CD4-positive, alpha-beta T cell treated with Interleukin-1 beta for 1 hour (primary cell): ENCODE results near the gene SOX13.

ENCODE experiments used
- DNase-seq, 2 donors: peaks; one replicate each; pipeline ENCODE4 v3.0.0-alpha.2; 2020 to 2022

SOX13 gene

DNA sequence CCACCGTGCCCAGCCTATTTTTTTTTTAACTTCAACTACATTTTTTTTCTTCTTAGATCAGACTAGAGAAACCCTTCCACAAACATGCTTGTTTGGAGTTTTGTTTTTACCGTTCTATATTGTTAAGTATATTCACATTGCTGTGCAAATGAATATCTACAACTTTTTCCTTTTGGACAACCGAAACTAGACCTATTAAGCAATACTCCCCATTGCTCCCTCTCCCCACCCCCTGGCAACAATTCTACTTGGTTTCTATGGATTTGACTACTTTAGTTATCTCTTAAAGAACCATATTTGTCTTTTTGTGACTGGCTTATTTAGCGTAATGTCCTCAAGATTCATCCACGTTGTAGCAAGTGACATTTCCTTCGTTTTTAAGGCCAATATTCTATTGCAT is 59.8 kb downstream of the SOX13 start:
- no peak for DNase-seq

DNA sequence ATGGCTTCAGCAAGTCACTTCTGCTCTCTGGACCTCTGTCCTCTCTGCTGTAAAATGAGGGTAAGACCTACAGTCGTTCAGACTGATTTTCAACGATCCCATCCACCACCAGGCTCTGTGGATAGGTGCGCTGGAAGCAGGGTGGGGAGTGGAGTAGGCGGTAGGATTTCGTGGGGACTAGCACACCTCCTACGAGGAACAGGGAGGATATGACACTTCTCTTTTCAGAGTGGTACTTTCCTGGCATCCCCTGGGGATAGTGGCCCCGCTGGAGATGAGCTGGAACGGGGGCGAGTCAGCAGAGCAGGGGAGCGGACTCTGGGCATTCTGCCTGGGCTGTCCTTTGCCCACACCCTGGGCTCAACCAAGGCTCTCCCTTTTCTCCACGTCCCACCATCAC is 61.2 kb downstream of the SOX13 start:
- DNase-seq = no peak

DNA sequence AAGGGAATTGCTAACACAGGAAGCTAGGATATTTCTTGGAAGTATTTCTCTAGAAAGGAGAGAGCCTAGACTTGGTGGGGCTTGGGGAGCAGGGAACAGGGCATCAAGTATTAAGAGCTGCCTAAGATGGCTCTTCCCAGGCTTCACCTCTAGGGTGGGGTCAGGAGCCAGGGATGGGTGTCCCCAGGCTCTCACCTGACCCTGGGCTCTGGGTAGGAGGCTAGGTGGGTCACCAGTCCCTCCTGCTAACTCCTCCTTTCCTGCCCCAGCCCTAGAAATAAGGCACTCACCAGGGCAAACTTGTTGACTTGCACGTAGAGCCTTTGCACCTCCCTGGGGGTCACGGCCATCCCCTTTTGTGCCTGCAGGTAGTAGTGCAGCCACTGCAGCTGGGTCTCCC is 63.9 kb downstream of the SOX13 start:
- DNase-seq = no peak

DNA sequence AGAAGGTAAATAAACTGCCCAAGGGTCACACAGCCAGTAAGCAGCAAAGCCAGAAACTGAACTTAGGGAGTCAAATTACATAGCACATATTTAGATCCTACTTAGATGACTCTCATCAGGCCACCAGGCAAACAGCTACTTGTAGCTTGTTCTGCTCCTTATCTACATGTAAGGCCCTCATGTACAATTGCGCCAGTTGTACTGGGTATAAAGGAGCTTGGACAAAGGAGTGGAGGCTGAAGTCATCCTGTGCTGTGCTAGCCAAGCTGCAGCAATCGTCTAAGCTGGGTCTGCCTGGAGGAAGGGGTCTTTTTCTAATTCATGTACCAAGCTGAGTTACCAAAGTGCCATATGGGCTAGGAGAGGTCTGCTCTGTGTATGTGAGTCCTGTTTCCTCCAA is 66.2 kb downstream of the SOX13 start:
- no peak for DNase-seq

DNA sequence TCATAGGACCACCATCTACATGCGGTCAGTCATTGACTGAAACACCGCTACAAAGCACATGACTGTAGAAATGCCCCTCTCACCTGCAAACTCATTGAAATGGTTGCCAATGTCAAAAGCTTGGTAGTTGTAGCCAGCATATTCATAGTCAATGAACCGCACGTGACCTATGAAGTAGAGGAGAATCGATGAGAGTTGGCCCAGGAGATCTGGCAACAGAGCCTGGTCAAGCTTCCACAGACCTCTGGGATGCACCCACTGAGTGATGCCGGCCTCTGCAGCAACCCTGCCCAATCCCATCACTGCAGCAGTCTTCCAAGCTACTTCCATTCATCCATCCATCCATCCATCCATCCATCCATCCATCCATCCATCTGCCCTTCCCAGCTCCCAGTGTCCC is 67.0 kb downstream of the SOX13 start:
- DNase-seq = no peak

DNA sequence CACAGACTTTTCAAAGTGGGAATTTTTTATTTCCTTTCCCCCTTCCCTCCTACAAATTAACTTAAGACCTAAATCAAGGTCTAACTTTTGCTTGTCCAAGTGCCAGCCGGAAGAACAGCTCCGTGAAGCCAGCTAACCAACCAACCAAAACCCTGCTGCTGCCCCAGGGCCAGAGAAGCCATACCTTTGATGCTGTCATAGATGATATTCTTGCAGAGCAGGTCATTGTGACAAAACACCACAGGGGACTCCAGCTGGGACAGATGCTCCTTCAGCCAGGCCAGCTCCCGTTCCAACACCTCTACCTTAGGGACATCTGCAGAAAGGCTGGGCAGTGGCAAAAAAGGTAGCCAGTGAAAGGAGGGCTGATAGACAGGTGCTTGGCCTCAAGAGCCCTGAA is 68.2 kb downstream of the SOX13 start:
- no peak for DNase-seq

DNA sequence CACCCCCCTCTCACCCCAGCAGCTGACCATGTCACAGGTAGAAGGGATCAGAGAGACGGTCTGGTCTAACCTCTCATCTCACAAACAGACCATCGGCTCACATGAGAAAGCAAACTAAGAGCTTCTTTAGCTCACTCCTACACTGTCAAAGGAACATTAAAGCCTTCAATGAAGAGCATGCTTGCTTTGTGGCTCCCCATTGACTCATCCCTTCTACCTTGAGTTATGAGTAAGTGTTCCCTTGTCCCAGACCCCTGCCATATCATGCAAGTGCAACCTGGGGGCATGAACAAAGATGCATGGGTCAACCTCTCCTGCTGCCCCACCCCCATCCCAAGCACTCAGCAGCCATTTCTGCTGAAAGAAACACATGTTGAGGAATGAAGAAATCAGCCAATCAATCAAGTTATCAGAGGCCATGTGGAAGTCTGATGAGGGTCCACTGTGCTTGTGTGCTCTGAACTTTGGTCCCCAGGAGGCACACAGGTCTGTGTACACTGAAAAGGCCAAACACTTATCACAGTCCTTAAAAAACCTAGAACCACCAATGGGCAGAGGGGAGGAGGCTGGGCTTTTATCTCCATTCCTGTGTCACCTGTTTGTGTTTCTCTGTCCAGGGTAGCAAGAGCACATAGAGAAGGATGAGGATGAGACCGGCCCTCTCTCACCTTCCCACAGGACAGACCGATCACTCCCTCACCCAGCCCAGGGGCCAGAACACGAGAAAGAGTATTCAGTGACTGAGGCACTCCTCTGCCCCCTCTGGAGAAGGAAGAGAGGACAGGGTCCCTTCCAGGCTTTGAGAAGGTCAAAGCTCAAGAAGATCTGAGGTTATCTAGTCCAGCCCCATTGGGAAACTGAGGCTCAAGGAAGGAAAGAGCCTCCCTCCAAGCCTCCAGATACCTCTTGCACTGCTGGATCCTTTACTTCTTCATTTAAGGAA is 69.4 kb downstream of the SOX13 start:
- DNase-seq = no peak

DNA sequence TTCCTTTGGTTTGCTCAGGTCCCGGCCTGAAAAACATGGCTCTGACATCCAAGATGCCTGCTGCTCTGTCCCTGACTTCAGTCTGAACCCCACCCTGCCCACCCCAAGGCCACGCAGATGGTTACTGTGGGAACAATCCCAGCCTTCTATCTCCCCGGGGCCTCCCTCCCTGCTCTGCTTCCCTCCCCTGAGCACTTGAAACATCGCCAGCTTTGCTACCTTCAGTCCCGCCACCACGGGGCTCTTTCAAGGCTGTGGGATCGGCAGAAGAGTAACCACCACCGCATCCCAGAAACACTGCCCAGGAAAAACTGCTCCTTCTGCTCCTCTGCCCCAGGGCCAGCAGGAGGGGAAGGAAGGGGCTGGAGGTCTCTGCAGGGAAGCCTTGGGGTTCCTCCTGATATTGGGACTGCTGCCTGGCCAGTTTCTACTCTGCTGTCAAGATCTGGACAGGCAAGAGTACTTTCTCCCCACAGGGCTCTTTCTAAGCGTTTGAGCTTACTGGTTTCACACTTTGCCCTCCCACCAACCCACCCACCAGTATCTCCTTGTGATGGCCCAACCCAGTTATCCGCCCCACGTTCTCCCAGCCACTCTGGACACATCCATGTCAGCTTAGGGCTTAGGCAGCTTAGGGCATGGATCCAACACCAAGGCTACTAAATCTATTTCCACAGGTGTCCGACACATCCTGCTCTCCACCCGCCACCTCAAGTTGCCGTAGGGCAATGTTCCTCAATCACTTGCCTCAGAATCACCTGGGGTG is 70.5 kb downstream of the SOX13 start:
- DNase-seq = no peak

DNA sequence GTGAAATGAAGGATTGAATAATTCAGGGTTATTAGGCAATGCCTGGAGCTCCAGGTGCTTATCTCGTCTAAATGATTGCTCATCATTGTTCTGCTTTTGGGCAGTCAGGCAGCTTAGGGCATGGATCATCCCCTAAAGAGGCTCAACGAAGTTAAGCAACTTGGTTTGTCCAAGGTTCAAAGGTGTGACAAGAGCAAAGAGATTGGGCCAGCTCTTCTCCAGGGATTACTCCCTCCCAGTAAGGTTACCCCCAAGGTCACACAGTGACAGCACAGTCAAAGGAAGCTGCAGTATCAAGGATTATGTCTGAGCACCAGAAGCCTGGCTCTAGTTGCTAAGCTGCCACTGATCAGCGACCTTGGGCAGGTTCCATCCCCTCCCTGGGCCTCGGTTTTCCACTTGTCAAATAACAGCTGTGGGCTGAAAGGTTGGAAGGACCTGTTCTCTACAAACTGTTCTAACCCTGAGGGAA is 72.2 kb downstream of the SOX13 start:
- DNase-seq = no peak

DNA sequence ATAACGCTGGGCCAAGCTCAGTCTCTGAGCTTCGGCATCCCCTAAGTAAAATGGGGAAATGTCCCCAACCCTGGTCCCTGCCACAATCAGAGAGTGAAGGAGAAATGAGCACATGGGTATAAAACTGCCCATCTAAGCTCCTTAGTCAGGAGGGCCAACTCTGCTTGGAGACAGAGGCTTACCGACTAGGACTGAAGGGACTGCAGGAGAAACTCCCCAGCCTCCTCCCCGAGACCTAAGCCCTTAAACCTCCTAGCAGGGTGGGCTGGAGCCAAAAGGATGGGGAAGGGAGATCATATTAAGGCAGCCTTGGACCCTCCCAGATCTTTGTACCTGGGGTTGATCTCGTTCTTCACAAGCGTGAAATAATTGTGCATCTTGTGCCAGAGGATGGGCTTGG is 73.4 kb downstream of the SOX13 start:
- DNase-seq = no peak

DNA sequence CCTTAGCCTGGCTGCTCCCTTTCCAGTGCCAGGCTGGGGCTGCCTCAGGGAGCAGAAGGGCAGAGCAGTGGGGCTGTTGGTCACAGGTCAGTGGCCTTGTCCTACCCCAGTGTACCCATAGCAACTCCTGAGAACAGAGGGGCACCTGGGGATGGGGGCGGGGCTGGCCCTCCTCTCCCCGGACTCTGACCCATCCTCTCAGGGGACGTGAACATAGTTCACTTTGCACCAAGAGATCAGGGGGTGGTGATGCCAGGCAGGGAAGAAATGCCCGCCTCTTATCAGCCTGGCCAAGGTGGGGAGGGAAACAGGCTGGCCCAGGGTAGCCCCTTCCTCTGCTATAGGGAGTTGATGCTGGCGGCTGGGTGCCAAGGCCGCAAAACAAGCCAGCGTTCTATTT is 74.0 kb downstream of the SOX13 start:
- DNase-seq = no peak

DNA sequence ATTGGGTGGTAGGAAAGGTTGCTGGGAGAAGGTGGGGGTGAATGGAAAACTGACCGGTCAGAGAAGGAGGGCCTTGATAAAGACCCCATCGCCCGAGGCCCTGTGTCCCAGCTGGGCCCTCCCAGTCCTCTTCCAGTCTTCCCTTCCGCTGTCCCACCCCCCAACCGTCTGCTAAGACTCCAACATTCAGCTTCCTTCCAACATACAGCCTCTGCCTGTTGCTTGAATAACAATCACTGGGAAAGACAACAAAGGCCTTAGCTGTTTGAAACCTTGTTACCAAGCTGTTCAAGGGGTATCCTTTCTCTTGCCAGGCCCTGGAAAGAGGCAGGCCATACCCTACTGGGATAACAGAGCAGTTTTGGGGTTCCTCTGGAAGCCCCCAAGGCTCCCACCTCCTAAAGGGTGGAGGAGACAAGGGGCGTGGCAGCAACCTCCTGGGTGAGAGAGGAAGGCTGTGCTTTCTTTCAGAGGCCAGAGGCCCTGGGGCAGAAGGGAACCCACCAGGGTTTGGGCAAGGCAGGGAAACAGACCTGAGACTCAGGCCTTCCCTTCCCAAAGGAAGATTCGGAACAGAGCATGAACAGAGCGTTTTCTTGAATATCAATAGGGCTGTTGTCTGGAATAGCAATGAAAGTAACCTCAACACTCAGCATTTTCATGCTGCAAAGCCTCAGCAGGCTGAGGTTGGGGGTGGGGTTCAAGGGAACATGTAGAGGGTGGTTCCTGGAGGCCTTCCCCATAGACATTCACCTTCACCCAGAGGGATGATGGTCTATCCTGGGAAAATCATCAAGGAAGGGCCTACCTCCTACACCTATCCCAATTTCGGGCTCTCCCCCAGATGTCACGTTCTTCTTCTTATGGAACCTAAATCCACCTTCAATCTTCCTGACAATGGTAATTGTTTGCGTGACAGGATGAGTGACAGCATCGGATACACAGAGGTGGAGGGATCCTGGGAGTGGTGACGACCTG is 74.8 kb downstream of the SOX13 start:
- no peak for DNase-seq

DNA sequence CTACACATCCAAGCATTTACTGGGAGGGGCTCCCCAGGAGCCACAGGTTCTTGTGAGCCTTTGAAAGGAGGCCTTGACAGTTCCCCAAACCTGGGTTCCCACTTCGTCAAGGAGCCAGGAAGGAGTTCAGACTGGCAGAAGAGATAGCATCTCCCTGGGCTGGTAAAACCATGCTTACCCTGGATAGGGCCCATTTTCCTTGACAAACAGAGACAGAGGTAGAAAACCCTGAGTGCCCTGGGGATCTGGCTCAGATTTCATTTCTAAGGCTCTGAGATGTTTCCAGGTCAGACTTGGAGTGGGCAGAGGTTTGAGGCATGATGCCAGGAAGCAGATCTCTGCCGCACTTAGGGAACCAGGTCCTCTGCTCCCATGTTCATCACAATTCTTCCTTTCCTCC is 76.2 kb downstream of the SOX13 start:
- DNase-seq = no peak

DNA sequence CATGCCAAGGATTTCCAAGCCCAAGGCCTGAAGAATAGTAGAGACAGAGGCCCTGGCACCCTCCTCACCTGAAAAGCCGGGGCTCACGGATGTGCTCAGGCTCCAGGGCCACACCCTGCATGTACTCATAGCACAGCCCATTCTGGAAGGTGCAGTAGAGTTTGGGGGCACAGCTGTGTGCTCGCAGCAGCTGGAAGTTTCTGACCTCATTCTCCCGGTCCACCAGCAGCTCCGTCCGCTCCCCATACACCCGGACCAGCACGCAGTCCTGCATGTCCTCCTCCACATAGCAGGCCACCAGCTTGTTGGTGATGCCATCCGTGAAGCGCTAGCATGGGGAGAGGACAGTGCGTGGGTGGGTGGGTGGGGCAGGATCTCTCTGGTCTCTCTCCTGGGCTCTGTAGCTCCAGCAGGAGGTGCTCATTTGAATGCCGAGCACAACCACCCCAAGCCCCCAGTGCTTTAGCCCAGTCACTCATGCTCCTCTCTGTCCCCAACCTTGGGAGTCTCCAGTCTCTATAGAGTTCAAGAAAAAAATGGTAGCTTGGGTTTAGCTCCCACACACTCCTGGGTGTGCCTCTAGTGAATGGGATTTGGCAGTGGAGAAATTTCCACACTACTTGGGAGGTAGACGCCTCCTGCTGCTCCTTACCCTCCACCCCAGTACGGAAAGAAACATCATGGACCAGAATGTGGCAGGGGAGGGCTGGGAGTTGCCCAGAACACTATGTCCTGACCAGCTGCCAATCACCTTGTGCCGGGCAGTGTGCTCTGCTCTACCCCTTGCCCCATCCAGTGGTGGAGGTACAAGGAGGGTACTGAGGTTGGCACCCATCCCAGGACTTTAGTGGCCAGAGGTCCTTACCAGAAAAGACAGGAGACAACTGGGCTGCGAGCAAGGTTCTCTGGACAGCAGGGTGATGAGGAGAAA is 77.0 kb downstream of the SOX13 start:
- DNase-seq = no peak

DNA sequence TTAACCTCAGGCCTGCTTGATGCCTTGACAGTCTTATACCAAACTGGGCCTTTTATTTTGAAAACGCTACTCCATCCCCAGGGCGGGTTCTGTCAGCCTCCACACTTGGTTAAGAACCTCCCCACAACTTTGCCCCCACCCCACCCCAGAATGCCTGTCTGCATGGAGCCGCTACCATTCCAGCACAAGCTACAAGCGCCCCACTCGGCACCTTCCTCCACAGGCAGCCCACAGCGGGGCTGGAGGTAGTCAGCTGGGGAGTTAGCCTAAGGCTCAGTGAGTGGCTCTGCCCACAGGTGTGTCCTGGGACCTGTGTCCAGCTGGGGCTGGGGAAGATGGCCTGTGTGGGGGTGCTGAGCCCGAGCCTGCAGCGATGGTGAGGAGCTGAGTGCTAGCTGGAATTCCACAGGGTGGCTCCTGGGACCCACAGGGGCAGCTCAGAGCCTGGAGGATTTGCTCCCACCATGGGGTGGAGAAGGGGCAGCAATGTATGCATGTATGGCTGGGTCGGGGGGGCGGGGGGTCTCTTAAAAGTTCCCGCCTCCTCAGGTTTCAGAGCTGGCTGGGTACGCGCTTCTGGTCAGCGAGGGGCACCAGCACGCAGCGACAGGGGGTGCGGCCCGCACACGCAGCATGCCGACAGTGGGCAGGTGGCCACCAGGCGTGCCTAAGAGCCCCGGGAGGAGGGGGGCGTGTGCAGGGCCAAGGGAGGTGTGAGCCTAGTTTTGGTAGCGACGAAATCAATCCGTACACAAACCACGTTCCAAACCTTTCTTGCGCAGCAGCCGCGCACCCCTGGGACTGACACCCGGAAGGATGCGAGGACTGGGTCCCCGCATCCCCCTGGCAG is 78.0 kb downstream of the SOX13 start:
- DNase-seq = peak in 1 of 2 donors; percentile 4

DNA sequence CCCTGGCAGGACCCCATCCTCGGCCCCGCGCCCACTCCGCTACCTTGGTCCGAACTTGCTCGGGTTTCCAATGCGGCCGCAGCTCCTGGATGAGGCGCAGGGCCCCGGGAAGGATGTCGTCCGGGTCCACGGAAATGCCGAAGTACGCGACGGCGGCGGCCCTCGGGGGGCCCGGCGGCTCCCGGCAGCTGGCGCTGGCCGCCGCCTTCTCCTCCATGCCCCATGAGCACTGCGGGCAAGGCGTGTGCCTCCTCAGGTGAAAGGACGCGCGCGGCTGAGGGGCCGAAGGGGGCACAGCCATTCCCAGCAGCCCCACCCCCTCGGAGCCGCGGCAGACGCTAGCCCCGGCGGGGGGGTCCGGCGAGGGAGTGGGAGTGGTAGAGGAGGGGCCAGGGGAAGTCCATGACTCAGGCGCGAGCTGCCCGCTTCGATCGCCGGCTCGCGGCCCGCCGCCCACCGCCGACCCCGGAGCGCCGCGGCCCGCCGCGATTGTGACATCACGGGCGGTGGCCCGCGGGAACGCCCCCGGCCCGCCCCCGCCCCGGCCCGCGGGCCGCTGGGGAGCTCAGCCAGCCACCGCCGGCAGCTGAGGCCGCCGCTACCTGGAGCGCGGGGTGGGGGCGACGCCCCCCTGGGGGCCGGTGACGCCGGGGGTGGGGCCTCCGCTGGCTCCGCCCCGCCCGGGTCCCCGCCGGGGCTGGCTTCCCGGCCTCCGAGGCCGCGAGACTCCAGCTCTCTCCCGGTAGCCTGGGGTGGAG is 78.8 kb downstream of the SOX13 start, which contains the start of gene ETNK2:
ETNK2 (minus strand) TSS at position 493 of the 758 bp plus-strand sequence; CDS start at position 301, 192 bp downstream.
- peak; percentile 68 for DNase-seq

DNA sequence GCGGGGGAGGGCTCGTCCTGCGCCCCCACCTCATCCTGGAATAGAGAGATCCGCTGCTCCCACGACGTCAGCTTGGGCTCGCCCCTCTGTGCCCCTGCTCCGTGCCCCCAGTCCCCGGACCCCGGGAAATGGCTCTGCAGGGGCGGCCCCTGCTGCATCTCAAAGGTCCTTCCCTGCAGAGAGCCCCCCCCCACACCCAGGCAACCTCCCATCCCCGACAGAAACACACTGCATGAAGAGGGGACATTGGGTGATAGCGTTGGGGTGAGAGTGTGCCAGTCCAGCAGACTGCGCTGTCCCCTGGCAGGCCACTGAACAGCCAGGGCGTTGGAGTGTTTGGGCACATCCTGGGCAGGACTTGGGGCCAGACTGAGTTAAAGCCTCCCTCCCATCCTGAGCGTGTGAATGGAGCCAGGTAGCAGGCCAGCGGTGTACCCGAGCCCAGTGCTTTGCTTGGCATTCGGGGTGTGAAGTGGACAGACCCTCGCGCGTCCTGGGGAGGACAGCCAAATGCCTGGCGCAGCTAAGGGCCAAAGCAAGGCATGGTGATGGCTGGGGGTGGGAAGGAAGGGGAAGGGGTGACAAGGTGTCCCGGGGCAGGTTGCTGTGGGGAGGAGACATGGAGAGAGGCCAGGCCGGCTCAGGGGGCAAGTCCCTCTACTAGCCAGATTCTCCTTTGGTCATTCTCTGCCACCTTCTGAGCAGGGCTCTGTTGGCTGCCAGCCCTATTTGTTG is 79.6 kb downstream of the SOX13 start:
- DNase-seq = no peak

DNA sequence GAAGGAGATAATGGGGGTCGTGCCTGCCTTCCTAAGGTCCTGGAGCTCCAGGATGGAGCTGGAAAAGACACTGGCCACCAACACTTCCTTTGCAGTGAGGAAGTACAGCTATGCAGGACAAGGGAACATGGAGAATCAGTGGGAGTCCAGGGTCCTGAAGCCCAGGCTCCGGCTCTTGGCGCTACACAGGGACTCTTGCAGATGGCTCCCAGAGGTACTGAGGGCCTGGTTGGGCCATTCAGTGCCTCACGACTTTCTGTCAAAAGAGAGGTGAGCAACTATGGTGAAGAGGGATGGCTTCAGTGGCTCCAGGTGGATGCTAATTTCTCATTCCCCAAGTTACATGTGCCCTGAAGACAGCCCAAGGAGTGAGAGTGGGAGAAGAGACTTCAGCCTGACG is 80.8 kb downstream of the SOX13 start:
- no peak for DNase-seq
